ENCODE measurements around the gene KCNK10.

The KCNK10 gene

GRCh38 chr14:88194531-88194930 lies 128.5 kb downstream of the KCNK10 start:
- no peak for TF ChIP-seq CTCF (conservative IDR thresholded peaks at IDR 0.05; ENCODE audit: low read depth, low read length)
- no peak for DNase-seq (ENCODE audit: low read depth)
- H3K4me3 ChIP-seq (ENCODE audit: low read depth, low read length) = no peak overlapping the region

GRCh38 chr14:88191605-88192004 lies 131.5 kb downstream of the KCNK10 start:
- no peak for DNase-seq (ENCODE audit: low read depth)
- TF ChIP-seq CTCF (conservative IDR thresholded peaks at IDR 0.05; ENCODE audit: low read depth, low read length) = no peak
- no peak overlapping the region for H3K4me3 ChIP-seq (ENCODE audit: low read depth, low read length)

- DNase-seq (ENCODE audit: low read depth) = peak; percentile 90
- peak; percentile 71 for TF ChIP-seq CTCF (conservative IDR thresholded peaks at IDR 0.05; ENCODE audit: low read depth, low read length)
- H3K4me3 ChIP-seq (ENCODE audit: low read depth, low read length) = no peak overlapping the region
Measured at GRCh38 chr14:88189417-88190191, 133.5 kb downstream of the KCNK10 start.

GRCh38 chr14:88188745-88189416 lies 134.2 kb downstream of the KCNK10 start:
- DNase-seq (ENCODE audit: low read depth) = no peak
- no peak overlapping the region for H3K4me3 ChIP-seq (ENCODE audit: low read depth, low read length)

GRCh38 chr14:88185843-88186242 lies 137.2 kb downstream of the KCNK10 start:
- TF ChIP-seq CTCF (conservative IDR thresholded peaks at IDR 0.05; ENCODE audit: low read depth, low read length) = no peak

More at GRCh38 chr14:88188745-88189416, 134.2 kb downstream of the KCNK10 start:
- no peak for TF ChIP-seq CTCF (conservative IDR thresholded peaks at IDR 0.05; ENCODE audit: low read depth, low read length)

GRCh38 chr14:88184956-88185355 lies 138.1 kb downstream of the KCNK10 start:
- no peak overlapping the region for H3K4me3 ChIP-seq (ENCODE audit: low read depth, low read length)
- DNase-seq (ENCODE audit: low read depth) = no peak
- TF ChIP-seq CTCF (conservative IDR thresholded peaks at IDR 0.05; ENCODE audit: low read depth, low read length) = no peak

More at GRCh38 chr14:88185843-88186242, 137.2 kb downstream of the KCNK10 start:
- no peak for DNase-seq (ENCODE audit: low read depth)
- H3K4me3 ChIP-seq (ENCODE audit: low read depth, low read length) = no peak overlapping the region

All from choroid plexus epithelial cell (primary cell).